Left kidney (tissue), 2 donors: Measurements from ENCODE around the gene CARMIL3. TPM values are rescaled to one million over a fixed set of nuclear protein-coding genes. Genes with fewer than 3 reads are reported as not detected.

Experiments used
- DNase-seq: peaks from one replicate; pipeline ENCODE4 v3.0.0-alpha.2; 2013
- polyA plus RNA-seq: library from polyadenylated mRNA; unstranded; fragments of 120-200 nt; gene quantifications from one replicate; pipeline ENCODE4 v1.2.1, GENCODE V29; 2013; ENCODE audit not compliant: insufficient read length

The CARMIL3 gene
- polyA plus RNA-seq, 1 donor, result 2.4 TPM

DNA sequence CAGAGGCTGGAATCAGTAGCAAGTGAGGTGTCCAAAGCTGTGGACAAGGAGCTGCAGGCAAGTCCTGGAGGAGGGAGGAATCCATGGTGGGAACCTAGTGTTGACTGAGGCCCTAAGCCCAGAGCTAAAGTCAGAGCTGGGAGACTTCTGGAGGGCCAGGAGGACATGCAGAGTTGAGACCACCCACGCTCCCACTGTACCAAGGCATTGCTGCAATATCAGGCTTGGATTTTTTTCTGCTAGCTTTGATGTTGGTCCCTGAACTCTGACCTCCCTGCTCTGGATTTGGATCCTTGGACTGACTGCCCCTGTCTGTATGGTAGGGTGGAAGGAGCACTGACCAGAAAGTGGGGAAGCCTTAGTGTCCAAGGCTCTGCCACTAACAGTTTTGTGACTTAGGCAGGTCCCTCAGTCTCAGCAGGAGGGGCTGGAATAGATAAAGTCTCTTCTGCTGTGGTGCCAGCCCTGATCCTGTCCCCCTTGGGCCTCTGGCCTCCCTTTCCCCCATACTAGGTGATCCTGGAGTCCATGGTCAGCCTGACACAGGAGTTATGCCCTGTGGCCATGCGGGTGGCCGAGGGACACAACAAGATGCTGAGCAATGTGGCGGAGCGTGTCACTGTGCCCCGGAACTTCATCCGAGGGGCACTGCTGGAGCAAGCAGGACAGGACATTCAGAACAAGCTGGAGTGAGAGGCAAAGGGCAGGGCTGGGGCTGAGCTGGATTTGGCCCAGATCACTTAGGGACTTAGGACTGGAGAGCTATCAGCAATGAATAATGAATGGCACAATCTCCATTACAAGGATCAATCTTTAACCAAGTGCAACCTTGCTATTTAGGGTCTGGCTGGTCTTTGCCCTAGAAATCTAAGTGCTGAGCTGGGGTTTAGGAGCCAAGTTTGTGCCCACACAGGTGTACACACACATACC, 9.4 kb downstream of the CARMIL3 start:
- DNase-seq, result no peak

DNA sequence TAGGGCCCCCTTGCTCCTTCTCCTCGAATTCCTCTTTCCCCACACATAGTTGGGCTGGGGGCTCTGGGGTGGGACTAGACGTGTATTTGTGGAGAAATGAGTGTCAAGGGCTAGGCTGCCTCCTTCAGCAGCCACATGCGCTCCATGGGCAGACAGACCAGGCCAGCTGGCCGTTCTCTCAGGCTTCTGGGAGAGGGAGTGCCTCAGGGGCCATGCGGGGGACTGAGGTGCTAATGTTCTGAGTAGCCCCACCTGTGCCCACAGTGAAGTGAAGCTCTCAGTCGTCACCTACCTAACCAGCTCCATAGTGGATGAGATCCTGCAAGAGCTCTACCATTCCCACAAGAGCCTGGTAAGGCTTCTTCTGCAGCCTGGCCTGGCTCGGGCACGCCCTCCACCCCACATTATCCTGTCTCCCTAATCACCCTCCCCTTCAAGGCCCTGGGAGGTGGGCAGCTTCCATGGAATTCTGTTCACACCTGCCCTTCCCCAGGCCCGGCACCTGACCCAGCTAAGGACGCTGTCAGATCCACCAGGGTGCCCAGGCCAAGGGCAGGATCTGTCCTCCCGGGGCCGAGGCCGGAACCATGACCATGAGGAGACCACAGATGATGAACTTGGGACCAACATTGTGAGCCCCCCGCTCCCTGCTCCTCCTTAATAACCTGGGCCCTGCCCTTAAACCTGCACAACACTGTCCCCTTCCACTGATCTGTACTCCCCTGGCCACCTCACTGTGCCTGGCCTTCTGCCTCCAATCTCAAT, 10.6 kb downstream of the CARMIL3 start:
- no peak for DNase-seq

GRCh38 chr14:24063263-24063836, 11.5 kb downstream of the CARMIL3 start:
- DNase-seq, result no peak

DNA sequence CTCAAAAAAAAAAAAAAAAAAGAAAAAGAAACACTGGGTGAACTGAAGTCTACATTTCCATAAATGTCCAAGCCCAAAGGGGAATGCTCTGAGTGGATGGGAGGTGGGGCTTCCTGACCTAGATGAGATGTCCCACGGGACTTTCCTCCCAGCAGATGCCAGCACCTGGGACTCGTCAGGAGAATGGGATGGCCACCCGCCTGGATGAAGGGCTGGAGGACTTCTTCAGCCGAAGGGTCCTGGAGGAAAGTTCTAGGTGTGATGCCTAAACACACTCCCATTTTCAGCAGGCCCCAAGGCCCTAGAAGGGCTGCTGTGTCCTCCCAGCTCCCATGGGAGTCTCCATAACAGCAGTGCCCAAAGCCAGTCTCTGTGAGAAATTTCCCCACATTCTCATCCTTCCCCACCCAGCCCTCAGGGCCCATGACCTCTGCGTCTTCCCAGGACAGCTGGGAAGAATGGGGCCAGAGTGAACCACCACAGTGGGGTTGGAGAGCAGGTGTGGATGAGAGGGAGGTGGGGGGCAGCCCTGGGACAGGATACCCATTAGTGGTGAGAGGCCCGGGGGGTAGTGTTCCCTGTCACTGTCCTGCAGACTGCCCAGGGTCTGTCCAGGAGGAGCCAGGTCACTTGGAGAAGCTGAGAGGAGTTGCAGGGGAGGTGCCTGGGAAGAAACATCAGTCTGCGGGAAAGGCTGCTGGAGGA, 12.4 kb downstream of the CARMIL3 start:
- DNase-seq, result no peak

DNA sequence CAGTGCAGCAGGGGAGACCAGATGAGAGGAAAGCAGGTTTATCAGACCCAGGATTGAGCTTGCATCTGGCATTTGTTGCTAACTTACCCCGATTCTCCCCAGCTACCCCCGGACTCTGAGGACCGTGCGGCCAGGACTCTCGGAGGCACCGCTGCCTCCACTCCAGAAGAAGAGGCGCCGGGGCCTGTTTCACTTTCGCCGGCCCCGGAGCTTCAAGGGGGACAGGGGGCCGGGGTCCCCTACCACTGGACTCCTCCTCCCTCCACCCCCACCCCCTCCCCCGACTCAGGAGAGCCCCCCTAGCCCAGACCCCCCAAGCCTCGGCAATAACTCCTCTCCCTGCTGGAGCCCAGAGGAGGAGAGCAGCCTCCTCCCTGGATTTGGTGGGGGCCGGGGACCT, 13.0 kb downstream of the CARMIL3 start:
- DNase-seq, result no peak

GRCh38 chr14:24065408-24065807, 13.6 kb downstream of the CARMIL3 start:
- no peak for DNase-seq

GRCh38 chr14:24066496-24067132, 14.8 kb downstream of the CARMIL3 start:
- DNase-seq, result no peak

DNA sequence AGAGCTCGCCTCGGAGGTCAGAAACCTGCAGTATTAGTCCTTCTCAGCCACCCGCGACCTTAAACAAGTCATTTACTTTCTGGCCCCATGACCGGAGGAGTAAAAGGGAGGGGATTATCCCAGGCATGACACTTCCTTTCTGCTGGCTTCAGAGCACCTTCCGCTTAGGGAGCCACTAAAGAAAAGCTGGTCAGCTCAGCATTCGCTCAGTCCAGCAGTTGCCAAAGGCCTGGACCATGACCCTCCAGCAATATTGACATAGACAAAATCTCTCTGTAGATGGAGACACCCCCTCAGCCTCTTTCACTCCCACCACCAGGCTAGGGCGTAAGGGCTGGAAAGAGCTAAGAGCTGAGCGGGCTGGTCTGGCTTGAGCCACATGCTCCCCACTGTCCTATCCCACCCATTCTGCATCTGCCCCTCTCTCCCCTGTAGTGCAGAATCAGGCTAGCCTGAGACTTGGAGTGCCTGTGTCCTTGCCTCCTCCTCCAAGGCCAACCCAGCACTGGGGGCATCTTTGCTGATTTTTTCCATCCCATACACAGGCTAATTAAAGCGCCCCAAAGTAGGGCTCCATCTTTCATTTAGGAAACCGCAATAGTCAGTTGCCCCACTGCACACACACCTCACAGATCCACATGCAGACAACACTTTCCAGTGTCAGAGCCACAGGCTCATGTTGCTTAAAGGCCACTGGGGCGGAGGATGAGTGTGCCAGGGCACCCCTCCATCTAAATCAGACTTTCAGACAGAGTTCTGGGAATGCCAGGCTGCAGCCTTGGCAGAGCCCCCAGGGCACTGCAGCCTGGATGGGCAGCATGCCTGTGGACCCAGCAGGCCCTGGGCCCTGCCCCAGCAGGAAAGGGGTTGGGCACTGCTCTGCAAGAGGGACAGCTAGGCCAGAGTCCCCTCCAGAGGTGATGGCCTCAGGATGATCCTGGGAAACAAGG, 15.6 kb downstream of the CARMIL3 start:
- no peak for DNase-seq

DNA sequence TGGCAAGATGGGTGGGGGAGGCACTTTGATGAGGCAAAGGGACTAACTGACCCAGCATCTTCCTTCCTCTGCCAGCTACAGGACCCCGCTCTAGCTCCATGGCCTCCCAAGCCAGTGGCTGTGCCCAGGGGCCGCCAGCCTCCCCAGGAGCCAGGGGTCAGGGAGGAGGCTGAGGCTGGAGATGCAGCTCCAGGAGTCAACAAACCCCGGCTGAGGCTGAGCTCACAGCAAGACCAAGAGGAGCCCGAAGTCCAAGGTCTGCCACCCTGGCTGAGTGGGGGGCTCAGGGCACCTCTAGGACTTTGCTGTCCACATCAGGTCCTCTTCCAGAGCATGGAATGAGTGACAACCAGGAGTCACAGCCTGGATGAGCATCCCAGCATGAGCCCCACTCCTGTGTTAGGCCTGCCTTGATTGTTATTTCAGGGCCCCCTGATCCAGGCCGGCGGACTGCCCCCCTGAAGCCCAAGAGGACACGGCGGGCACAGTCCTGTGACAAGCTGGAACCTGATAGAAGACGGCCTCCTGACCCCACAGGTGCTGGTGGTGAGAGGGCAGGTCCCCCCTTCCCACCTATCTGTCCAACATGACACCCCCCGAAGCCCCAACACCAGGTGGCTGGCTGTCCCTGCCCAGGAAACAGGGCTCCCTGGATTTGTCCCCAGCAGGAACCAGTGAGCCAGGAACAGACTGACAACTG, 17.1 kb downstream of the CARMIL3 start:
- DNase-seq, result no peak

GRCh38 chr14:24069411-24069735, 17.6 kb downstream of the CARMIL3 start:
- DNase-seq, result no peak

- DNase-seq, result no peak
These were observed 18.7 kb downstream of the CARMIL3 start for GRCh38 chr14:24070285-24071143.

DNA sequence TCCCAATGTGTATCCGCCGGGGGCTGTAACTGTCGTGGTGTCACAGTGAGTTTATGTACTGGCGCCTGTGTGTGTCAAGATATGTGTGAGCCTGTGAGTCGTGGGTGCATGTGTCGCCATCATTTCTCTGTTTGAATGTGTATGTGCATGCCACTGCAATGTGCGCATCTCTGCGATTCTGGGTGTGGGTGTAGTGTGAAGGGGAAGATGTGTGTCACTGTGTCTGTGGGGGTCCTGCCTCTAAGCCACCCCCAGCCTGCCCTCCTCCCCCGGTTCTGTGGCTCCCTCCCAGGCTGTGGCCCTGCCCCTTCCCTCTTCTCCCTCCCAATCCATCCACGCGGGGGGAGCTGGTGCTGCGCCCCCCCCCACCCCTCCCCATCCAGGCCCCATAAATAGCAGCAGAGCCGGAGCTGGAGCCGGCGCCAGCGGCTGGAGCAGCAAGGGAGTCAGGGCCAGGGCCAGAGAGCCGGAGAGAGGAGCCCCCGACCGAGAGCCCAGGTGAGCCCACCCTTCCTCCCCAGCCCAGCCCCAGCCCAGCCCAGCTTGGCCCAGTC, 19.4 kb downstream of the CARMIL3 start, which contains the start of gene CPNE6:
CPNE6 (plus strand) TSS at position 419 of the 554 bp plus-strand sequence. CDS start 1,375 bp downstream, outside the sequence.
- DNase-seq, result no peak

DNA sequence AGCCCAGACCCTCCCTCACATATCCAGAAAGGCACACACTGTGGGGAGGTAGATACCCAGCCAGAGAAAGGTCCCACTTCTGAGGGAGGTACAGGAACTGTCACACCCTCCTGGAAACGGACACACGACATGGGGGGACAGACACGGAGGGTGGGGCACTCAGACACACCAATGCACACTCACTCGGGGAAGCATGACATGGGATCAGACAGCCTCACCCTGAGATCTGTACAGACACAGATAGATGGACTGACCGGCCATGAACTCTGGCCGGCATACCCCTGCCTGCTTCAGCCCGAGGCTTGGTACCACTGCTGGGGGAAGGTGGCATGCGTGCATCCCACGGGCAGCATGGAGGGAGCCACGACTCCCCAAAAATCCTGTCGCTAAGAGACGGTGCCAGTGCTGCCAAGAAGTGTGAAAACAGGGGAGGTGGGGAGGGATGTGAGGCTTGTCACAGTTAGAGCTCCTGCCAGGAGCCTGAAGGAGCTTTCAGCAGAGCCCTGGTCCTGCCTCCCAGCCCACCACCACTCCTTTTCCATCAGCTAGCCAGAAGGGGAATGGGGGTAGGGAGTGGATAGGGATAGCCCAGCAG, 20.1 kb downstream of the CARMIL3 start:
- DNase-seq, result no peak

GRCh38 chr14:24072436-24072835, 20.6 kb downstream of the CARMIL3 start:
- no peak for DNase-seq

DNA sequence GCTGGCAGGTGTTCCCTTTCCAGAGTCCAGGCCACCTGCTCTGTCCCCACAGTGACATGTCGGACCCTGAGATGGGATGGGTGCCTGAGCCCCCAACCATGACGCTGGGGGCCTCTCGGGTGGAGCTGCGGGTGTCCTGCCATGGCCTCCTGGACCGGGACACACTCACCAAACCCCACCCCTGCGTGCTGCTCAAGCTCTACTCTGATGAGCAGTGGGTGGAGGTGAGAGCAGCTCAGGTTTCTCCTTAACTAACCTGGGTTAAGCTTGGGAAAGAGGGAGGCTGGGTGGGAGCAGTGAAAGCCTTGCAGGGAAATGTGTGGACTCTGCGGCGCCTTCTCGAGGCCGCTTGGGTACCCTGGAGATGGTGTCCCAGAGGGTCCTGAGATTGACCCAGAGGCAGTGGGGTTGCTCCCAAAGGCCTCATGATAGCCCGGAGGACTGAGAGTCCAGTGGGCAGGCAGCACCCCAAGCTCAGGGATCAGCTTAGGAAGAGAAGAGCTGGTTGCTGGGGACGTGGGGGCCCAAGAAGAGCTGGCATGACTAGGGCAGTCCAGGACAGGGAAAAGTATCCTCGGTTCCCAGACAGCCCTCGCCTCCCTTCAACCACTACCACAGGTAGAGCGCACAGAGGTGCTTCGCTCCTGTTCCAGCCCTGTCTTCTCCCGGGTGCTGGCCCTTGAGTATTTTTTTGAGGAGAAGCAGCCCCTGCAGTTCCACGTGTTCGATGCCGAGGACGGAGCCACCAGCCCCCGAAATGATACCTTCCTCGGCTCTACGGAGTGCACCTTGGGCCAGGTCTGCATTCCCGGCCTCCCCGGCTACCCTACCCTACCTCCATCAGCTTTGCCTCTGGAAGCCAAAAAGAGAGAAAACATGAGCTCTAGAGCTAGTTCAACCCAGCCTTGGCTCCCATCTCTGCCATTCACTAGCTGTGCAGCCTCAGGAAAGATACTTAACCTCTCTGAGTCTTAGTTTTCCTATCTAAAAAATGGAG, 21.4 kb downstream of the CARMIL3 start:
- DNase-seq, result no peak

DNA sequence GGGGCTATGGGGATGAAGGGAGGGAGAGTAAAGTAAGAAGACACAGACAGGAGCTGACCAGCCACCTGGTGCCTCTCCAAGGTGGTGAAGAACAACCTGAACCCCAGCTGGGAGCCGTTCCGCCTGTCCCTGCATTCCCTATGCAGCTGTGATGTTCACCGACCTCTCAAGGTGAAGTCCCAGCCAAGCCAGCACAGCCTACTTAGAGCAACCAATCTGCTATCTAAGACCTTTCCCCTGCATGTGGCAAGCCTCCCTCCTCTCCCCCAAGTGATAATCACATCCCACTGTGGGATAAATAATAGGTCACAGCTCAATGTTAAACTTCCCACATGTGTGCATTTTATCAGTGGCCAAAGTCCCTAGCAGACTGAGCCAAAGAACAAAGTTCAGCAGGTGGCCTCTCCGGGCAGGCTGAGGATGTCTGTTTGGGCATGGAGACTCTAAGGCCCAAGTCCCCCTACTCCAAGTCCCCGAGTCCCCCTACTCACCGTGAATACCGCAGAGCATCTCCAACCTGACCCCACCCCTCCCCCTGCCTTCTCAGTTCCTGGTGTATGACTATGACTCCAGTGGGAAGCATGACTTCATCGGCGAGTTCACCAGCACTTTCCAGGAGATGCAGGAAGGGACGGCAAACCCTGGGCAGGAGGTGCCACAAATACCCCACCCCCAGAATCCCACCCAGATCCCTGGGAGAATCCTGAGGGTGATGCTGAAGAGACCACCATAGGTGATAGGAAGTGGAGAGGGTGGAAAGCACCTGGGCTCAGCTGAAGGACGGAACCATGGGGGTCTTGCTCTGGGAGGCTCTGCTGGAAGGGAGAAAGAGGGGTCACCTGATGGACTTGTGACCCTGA, 23.0 kb downstream of the CARMIL3 start:
- DNase-seq, result no peak
